NB4 (cell line): Measurements from ENCODE around the gene ENTPD1.
A peak's percentile ranks its signal among the peaks of the same experiment; 100 is the strongest.
"Not testable (repeated sequence)": the region's sequence is repeated elsewhere in the genome, so short reads cannot be mapped to it uniquely, and the experiment has no call there.

Source experiments
- DNase-seq: peaks from one replicate; pipeline ENCODE4 v3.0.0; 2010; ENCODE audit warnings: low read depth
- H3K4me3 ChIP-seq: one replicate; pipeline ENCODE4 v1.5.1; 2011; ENCODE audit warnings: mild to moderate bottlenecking, low read depth, low read length, moderate library complexity
- MYC ChIP-seq: IDR thresholded peaks from 2 replicates; pipeline ENCODE4 v1.6.1; 2011; ENCODE audit warnings: low read depth, low read length
- POLR2A ChIP-seq: IDR thresholded peaks from 2 replicates; pipeline ENCODE4 v1.6.1; 2011; ENCODE audit warnings: mild to moderate bottlenecking; ENCODE audit not compliant: insufficient read length; ENCODE audit errors: extremely low read depth
- TF ChIP-seq, protein P1 (sequence below): IDR thresholded peaks from one replicate; pipeline ENCODE4 v1.5.1; 2012; ENCODE audit warnings: low read depth, low read length
- TF ChIP-seq, protein P2 (sequence below): IDR thresholded peaks from 2 replicates; pipeline ENCODE4 v1.6.1; 2011; ENCODE audit warnings: low read depth, low read length

The ENTPD1 gene

DNA sequence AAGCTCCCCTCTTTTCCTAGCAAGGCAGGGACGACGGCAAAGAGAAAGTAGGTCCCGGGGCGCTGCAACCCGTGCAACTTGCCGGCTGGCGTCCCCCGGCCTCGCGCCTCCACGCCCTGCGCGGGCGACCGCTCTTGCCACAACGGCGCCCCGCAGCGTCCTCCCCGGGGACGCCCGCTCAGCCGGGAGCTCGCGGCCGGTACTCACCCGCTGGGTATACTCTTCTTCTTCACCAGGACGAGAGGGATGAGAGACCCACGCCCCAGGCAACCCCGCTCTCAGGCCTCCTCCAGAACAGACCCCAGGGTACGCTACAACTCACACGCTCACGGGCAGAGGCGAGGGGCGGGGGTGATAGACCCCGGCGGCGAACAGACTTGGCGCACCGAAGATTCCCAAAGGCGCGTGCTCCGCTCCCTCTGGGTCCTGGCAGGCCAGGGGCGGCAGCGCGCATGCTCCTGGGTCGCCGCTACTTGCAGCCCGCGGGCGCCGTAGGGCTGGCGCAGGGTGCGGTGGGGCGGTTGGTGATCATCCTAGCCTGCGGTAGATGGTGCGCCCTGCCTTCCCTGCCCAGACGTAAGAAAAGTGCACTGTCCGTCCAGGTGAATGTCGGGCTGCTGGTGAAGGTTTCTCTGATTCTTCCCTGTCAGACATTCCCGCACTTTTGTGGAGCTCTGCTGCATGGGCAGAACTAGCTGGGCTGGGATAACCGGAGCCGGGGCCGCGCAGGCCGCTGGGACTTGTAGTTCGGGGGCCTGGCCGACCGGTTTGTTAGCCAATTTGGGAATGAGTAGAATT, 151.7 kb downstream of the ENTPD1 start, which contains the start of gene CC2D2B:
TSS of gene CC2D2B (plus strand) at position 520 of the 798 bp plus-strand sequence. CDS start 3,349 bp downstream, outside the sequence.
- DNase-seq: peak; percentile 91
- TF ChIP-seq, protein P1, sequence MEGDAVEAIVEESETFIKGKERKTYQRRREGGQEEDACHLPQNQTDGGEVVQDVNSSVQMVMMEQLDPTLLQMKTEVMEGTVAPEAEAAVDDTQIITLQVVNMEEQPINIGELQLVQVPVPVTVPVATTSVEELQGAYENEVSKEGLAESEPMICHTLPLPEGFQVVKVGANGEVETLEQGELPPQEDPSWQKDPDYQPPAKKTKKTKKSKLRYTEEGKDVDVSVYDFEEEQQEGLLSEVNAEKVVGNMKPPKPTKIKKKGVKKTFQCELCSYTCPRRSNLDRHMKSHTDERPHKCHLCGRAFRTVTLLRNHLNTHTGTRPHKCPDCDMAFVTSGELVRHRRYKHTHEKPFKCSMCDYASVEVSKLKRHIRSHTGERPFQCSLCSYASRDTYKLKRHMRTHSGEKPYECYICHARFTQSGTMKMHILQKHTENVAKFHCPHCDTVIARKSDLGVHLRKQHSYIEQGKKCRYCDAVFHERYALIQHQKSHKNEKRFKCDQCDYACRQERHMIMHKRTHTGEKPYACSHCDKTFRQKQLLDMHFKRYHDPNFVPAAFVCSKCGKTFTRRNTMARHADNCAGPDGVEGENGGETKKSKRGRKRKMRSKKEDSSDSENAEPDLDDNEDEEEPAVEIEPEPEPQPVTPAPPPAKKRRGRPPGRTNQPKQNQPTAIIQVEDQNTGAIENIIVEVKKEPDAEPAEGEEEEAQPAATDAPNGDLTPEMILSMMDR: no peak
- TF ChIP-seq, protein P2, sequence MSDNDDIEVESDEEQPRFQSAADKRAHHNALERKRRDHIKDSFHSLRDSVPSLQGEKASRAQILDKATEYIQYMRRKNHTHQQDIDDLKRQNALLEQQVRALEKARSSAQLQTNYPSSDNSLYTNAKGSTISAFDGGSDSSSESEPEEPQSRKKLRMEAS: peak; percentile 53
- TF ChIP-seq POLR2A (peak; percentile 64), MYC (peak; percentile 37)
- H3K4me3 ChIP-seq: peak within 1 kb of the TSS; percentile 87

DNA sequence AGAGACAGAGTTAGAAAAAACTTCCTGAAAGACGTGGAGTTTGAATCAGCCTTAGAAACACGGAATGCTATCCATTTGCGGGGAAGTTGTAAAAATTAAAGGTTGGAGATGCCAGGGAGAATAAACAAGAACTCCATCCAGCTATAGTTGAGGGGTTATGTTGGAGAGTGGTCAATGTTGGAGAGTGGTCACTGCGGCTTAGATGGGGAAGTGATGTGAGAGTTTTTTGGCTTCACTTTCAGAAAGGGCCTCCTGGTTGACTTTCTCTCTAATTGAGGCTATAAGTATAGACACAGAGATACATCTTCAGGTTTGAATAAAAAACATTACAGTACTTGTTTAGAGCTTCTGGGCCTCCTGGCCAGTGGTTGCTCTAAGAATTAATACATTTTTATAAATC, 152.5 kb downstream of the ENTPD1 start:
- no peak for DNase-seq
- TF ChIP-seq, protein P1: no peak
- no peak for TF ChIP-seq MYC
- TF ChIP-seq, protein P2: no peak
- TF ChIP-seq POLR2A: no peak
- peak overlapping the region; percentile 87 for H3K4me3 ChIP-seq

DNA sequence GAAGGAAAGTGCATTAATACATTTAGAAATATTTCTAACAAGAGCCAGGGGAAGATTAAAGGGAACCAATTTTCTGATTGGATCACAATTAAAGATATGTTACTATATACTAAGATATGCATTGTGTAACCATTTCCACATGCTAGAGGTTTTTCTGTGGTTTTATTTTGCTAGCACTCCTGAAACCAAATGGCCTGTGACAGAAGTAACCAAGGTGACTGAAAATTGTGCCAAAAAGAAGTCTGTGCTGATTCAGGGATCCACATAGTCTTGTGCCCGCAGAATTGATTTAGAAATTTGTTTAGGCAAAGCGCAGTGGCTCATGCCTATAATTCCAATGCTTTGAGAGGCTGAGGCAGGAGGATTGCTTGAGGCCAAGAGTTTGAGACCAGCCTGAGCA, 153.6 kb downstream of the ENTPD1 start:
- H3K4me3 ChIP-seq: no peak overlapping the region
- TF ChIP-seq POLR2A: no peak
- no peak for TF ChIP-seq MYC
- TF ChIP-seq, protein P1: no peak
- TF ChIP-seq, protein P2: no peak
- DNase-seq: no peak

DNA sequence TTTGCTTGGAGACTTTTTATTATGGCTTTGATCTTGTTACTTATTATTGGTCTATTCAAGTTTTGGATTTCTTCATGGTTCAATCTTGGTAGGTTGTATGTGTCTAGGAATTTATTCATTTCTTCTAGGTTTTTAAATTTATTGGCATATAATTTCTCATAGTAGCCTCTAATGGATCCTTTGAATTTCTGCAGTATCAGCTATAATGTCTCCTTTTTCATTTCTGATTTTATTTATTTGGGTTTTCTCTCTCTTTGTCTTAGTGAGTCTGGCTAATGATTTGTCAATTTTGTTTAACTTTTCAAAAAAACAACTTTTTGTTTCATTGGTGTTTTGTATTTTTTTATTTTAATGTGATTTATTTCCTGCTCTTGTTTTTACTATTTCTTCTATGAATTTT, 160.1 kb downstream of the ENTPD1 start:
- H3K4me3 ChIP-seq, DNase-seq: not testable (repeated sequence)
